CD1c-positive myeloid dendritic cell (primary cell): ENCODE results near the gene ARHGEF12.

ENCODE experiments used
- DNase-seq: peaks from one replicate; pipeline ENCODE4 v3.0.0-alpha.2; 2016; ENCODE audit errors: extremely low spot score

ARHGEF12 gene

DNA sequence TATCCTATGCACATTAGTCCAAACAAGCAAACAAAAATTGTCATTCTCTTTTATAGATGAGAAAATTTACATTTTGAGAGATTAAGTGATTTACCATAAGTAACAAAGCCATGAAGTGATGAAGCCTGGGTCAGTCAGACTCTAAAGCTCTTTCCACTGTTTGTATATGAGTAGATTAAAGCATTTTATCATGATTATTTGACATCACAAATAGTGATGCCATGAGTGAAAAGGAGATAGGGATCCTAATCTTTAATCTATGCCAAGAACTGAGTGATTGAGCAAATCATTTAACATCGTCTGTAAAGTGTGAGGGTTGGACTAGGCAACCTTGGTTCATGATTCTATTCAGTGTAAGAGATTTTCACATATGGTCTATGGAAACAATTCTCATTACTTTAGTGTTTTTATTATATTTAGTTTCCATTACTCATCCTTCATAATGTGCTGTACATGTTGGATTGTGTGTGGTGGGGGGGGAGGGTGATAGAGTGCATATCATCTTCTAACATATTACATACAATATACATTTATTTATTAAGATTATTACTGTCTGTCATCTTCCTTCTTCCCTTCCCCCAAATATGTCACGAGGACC, 50.7 kb downstream of the ARHGEF12 start:
- no peak for DNase-seq

DNA sequence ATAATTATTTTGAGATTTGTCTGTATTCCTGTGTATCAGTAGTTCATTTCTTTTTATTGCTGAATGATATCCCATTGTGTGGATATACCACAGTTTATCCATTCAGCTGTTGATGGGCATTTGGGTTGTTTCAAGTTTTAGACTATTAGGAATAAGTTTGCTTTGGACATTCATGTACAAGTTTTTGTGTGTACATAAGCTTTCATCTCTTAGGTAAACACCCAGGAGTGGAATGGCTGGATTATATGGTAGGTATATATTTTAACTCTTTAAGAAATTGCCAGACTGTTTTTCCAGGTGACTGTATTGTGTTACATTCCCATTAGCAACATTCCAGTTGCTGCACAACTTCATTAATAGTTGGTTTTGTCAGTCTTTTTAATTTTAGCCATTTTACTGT, 52.0 kb downstream of the ARHGEF12 start:
- DNase-seq: no peak

DNA sequence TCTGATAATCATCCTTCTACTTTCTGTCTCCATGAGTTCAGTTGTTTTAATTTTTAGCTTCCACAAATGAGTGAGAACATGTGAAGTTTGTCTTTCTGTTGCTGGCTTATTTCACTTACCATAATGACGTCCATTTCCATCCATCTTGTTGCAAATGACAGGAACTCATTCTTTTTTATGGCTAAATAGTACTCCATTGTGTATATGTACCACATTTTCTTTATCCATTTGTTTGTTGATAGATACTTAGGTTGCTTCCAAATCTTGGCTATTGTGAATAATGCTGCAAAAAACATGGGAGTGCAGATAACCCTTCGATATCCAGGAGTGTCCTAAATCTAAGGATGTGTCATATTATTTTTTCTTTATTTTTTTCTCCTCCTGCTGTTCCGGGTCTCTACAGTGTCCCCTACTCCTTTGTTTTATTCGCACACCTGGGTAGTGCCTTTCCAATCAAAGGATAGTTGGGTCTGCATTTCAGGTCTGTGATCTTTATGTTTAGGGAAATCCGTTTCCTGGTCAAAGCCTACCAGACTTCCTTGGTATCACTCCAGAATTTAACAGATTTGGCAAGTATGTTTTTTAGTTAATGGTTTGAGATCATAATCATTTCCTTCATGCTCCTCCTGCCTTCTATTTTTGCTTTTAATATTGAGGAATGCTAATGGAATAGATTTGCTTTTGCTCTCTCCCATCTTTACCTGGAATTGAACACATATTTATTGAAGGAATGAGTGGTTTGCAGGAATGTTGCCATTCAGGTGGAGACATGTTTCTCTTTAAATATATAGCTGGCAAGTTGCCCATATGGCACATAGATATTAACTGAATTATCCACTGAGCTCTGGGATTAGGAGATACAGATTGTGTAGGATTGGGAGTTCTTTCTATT, 53.7 kb downstream of the ARHGEF12 start:
- DNase-seq: no peak

DNA sequence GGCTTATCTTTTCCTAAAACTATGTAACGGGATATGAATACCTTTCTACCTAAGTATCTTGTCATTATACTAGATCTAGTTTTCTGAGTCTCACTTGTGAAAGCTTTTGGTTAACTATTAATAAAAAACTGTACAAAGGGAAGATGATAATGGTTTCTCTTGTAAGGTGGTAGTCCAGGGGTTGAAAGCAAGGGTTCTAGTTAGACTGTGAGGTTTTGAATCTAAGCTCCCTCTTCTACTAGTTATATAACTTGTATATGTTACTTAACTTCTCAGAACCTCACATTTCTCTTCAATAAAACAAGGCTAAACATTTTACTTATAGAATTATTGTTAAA, 54.3 kb downstream of the ARHGEF12 start:
- no peak for DNase-seq

DNA sequence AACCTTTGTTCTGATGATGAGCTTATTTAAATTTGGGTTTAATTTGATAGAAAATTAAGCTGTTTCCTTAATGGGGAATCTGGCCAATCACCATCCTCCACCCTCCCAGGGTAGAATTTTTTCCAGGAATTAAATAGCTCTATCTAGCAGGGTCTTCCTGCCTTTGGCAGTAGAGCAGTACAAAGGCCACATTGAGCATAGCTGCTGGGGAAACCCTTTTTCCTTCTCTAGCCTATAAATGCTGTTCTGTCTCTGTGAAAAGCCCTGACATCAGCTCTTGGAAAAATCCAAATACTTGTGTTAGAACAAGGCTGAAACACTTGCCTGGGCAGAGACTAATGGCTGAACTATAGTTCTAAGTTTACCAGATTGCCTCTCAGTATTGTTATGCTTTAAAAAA, 55.1 kb downstream of the ARHGEF12 start:
- no peak for DNase-seq

DNA sequence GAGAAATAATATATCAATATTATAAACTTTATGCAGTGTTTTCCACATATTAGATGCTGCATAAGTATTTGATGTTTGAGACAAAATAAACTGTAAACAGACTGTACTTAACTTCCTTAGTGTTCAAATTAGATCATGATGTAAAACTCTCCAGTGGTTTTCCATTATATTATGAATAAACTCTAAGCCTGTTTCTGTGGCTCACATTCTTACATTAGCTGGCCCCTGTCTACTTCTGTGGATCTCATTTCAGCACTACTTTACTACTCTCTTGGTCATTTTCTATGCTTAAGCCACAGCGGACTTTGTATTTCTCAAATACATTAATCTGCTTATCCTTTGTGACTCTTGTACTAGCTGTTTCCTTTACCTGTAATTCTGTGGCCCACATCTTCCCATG, 55.6 kb downstream of the ARHGEF12 start:
- DNase-seq: no peak

DNA sequence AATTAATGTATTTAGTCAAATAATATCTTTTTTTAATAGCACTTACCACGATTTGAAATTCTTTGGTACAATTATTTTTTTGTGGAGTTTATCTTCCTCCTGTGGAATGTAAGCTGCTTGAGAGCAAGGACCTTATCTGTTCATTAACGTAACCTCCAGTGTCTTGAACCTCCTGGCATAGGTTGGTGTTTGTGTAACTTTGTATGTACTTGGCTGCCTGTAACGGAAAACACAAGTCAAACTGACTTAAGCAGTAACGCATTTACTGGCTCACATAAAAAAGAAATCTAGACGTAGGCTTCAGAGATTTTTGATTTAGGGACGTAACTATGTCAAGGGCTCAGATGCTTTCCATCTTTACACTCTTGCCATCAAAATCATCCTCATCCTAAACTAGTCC, 56.1 kb downstream of the ARHGEF12 start:
- DNase-seq: no peak

DNA sequence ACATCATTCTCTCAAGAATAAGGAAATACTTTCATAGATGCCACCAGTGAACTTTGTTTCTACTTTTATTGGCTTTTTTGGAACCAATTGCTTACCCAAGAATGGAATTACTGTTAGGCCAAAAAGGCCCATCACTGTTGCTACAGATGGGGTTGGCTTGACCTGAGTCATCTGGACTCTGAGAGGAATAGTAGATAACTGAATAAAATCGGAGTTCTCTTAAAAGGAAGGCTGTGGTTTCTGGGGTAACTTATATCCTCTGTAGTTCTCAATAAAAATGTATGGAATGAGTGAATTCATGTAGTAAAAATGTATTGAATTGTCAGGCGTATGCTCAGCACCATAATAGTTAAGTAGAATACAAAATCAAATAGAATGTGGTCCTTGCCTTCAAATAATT, 56.6 kb downstream of the ARHGEF12 start:
- no peak for DNase-seq

DNA sequence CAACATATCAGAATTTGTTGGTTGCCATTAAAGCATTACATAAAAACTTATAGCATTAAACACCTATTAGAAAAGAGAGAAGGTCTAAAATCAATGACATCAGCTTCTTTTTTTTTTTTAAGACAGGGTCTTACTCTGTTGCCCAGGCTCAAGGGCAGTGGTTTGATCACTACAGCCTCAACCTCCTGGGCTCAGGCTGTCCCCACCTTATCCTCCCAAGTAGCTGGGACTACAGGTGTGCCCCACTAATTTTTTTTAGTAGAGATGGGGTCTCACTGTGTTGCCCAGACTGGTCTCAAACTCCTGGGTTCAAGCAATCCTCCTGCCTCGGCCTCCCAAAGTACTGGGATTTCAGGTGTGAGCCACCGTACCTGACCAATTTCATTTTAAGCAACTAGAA, 57.9 kb downstream of the ARHGEF12 start:
- DNase-seq: no peak

DNA sequence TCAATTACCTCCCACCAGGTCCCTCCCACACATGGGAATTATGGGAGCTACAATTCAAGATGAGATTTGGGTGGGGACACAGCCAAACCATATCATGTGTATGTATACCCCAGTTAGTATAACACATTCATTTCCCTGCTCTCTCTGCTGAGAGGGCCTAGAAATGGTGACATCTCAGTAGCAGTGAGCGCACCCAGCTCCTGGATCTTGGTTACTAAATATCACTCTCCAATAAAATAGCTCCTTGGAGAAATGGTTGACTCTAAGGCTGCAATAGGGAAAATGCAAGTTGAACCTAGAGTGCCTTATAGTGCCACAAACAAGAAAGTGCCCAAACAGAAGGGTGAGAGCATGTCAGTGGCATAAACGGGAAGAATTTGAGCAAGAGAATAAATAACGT, 59.6 kb downstream of the ARHGEF12 start:
- DNase-seq: no peak

DNA sequence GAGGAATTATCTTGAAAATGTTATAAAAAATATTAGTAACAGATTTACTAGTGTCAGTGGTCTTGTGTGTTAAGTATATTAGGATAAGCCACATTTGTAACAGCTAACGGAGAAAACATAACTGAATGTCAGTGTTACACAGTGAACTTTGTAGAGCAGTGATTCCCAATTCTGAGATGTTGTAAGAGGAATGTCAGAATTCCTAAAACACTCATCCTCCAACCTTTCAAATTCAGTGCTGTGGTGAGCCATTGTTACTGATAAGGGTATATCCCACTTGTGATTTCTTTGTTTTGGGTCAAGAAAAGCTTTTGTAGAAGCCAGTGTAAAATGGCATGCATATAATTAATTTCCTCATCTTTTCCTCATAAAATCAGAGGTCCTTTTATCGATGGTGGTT, 61.9 kb downstream of the ARHGEF12 start:
- no peak for DNase-seq

DNA sequence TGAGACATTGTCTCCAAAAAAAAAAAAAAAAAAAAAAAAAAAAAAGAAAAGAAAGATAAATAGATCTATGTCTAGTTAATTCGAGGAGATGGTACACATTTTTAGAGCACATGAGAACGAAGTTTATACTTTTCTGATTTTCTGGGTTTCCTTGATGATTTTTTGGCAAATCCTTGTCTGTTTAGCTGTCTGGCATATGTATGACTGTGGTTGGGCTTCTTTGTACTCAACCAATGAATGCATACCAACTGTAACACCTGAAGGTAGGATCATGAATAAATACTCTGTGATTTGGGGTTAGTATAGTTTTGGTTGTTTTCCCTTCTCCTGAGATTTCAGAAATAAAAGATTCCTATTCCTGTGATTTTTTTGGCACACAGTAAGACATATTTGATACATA, 63.1 kb downstream of the ARHGEF12 start:
- DNase-seq: no peak

DNA sequence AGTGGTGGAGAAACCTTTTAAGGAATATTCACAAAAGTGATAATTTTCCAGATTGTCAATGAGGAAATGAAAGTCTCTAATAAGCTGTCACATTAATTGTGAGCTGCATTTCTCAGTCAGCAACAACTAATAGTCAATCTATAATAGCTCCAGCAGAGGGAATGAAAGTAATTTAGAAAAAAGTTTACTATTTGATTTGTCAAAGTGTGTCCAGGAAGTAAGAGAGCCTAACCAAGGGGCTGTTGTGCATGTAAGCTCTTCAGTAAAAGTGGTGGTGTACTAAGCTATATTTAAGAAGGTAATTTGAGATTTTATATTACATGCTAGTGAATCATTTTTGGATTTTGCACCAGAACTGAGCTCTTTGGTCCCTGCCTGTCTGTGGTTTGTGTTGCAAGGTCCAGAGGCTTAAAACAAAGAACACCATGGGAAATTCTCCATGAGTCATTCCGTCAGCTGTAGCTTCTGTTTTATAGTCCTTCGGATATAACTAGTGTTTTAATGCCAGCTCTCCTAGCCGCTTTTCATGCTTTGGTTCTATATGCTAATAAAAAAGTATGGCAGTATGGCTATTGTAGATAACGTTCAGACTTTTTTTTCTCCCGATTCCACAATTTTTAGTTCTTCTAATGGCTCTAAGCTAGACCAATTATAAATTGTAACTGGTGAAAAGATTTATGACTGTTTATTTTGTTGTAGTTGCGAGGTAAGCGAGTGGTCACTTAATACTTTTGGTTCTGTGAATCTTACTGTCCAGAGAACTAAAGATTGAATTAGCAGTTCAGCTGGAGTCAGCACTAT, 64.6 kb downstream of the ARHGEF12 start:
- no peak for DNase-seq

DNA sequence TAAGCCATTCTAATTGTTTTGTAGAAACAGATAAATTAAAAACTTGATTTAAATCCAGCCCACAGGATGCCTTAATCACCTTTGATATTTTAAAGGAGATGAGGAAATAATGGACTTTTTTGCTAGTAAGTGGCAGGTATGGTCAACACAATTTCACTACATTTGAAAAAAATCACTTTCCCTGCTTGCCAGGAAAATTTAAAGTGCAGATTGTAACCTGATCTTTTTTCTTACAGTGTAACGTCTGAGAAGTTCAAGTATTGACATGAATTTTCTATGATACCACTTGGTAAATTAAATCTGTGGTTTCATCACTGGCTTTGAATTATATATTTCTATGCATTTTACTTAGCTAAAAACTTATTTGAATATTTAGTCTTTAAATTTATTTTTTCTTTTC, 65.3 kb downstream of the ARHGEF12 start:
- DNase-seq: no peak

DNA sequence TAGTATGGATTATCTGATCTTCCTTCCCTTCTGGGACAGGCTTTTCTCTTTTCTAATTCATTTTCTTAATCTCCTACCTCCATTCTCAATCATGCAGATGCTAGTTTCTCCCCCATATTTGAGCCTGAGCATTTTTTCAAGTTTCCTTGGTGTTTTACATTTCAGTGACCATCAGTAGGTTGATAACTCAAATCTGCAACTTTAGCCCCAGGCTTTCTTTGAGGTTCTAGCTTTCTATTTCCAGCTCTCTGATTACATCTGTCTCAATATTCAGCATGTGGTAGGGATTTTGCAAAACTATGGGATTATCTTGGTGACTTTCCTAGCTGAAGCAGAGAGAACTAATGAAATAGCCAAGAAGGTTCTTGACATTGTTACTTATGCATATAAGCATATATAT, 67.8 kb downstream of the ARHGEF12 start:
- no peak for DNase-seq

DNA sequence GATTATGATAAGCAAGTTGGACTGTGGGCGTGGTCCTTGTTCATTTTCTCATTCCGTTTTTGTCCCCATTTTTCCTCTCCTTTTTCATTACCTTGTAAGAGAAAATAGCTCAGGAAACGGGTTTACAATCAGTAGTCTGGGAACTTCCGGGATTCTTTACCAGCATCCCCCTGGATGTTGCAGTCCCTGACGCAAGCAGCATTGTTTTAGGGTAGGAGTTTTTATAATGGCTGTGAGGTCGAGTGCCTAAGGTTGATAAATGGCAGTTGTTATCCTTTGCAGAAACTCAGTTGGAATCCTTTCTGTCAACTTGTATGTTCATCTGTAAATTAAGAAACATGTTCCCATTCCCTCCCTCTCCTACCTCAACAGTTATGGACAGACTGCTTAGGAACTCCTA, 68.3 kb downstream of the ARHGEF12 start:
- no peak for DNase-seq

DNA sequence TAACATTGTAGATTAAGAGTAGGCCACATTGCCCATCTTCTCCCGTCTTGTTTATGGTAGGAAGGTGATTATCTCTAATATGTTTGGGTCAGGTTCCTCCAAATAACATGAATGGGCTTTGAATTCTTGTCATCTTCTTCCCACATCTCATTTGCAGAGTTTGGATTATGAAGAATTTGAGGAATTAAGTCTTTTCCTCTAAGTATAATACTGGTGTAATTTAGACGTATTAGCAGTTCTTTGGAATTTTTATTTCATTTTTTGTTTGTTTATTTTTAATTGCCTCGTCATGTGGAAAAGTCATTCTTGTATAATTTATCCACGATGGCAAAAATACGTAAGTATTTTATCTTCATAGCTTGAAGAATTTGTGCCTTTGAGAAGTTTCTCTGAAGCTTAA, 73.4 kb downstream of the ARHGEF12 start:
- no peak for DNase-seq

DNA sequence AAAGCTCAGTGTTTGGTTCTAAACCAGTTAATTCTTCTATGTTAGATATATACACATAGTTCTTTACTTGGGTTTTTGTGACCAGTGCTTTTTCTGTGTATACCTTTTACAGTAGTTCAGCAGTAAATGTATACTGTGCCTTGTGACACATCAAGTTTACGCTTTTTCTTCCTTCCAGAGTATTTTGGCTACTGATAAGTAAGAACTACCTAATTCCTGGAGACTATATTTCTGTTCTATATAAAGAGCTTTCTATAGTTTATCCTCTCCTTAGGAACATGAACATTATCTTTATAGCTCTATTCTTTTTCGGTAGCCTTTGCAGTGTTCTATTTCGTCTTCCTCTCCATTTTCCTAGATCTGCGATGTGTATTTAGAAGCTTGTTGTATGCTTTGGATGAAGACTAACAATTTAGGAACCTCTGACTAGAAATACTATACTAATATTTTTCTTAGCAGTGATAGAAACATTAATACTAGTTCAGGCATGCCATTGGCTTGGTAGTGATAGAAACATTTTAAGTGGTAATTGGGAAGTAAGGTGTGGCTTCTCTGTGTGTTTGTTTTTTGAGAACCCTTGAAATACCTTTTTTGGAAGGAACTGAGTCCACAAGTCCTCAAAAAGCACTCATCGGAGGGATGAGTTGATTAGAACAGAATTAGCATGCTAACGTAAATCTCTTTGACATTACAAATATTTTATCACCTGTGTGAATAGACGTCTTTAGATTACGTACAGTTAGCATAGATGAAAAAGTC, 74.6 kb downstream of the ARHGEF12 start:
- DNase-seq: no peak

DNA sequence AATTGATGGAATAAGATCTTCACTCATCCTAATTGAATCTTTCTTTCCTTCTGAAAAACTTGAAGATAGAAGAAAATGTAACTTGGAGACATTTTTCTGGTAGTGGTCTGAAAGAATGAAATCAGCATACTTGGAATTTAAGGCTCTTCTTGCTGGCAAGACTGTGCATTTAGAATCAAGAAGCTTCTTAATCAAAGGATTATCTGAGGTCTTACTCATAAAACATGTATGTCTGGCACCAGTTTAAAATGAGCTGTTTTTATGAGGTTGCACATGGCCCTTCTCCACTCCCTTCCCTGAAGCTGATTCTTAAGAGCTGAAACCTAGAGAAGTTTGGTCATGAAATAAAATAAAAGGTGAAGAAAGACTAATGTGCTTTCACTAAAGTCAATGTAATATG, 77.3 kb downstream of the ARHGEF12 start:
- no peak for DNase-seq

DNA sequence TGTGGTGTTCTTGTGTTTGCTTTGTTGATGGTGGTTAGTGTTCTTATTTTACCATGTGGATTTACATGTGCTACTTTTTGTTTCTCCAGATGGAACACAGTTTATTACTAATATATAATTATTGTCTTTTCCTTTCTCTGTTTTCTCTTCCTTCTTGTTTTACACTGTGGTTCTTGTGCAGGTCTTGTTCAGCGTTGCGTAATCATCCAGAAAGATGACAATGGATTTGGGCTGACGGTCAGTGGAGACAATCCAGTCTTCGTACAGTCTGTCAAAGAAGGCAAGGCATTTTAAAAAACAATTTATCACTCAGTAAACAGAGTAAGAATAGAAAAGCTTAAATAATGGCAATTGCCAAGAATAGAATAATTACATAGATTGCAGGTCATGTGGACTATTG, 84.4 kb downstream of the ARHGEF12 start:
- no peak for DNase-seq

DNA sequence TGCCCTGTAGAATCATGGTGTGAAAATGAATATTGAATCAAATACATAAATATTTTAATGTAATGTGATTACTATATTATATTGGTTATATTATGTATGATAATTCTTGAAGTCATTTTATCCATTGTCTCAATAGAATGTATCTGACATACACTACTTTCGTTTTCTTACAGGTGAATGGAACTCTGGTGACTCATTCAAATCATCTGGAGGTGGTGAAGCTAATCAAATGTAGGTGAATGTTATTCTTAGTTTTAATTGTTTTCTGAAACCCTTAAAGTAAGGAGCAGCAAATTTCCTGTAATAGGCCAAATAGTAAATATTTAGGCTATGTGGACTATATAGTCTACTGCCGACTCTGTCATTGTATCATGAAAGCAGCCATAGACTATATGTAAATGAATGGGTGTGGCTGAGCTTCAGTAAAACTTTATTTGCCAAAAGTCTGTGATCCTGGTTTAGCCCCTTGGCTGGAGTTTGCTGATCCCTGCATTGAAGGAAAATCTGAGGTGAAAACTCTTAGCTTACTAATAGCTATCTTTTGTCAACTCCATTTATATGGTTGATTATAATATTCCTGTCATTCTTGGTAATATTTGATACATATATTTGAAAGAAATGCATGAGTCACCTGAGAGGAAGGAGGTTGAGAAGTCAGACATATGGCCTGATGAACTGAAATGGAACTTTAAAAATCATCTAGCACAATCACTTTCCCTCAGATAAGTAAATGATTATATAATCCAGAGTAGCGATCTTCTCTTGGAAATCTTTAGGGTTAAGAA, 88.2 kb downstream of the ARHGEF12 start:
- DNase-seq: no peak
